ENCODE data around the gene ZSCAN16. TPM values are rescaled to one million over a fixed set of nuclear protein-coding genes. Genes with fewer than 3 reads are reported as not detected.
A peak's percentile ranks its signal among the peaks of the same experiment; 100 is the strongest.

ZSCAN16 gene
- total and polyA plus RNA-seq, 2 of the 13 experiments (the other 11 are each of a cell fraction or from before 2014, with no cell fraction given), result 5.7 to 12.7 TPM

DNA sequence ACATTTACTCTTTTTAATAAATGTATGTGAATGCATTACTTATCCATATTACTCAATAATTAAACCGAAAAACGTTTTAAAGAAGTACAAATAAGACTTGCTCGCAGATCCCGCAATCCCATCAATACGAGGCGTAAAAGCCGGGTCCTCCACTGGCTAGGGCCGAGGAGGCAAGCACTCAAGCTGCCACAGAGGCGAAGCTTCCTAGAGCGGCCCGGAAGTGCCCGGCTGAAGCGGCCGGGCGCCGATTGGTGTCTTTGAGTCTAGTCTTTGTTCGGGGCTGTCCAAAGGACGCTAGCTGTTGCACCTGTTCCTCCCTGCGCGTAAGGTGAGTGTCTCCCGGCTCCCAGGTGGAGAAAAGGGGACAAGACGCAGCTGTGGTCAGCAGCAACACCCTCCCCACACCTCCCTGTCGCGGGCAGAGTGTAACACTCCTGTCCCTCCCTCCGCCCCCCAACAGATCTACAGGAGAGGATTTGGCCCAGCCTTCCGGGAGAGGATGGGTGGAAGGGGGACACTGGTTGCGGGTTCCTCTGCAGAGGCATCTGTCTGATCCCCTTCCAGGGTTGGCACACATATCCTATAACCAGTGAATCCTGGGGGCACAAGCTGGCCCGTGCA is at the start of gene ZSCAN16 (continued):
- TF ChIP-seq, protein P1, sequence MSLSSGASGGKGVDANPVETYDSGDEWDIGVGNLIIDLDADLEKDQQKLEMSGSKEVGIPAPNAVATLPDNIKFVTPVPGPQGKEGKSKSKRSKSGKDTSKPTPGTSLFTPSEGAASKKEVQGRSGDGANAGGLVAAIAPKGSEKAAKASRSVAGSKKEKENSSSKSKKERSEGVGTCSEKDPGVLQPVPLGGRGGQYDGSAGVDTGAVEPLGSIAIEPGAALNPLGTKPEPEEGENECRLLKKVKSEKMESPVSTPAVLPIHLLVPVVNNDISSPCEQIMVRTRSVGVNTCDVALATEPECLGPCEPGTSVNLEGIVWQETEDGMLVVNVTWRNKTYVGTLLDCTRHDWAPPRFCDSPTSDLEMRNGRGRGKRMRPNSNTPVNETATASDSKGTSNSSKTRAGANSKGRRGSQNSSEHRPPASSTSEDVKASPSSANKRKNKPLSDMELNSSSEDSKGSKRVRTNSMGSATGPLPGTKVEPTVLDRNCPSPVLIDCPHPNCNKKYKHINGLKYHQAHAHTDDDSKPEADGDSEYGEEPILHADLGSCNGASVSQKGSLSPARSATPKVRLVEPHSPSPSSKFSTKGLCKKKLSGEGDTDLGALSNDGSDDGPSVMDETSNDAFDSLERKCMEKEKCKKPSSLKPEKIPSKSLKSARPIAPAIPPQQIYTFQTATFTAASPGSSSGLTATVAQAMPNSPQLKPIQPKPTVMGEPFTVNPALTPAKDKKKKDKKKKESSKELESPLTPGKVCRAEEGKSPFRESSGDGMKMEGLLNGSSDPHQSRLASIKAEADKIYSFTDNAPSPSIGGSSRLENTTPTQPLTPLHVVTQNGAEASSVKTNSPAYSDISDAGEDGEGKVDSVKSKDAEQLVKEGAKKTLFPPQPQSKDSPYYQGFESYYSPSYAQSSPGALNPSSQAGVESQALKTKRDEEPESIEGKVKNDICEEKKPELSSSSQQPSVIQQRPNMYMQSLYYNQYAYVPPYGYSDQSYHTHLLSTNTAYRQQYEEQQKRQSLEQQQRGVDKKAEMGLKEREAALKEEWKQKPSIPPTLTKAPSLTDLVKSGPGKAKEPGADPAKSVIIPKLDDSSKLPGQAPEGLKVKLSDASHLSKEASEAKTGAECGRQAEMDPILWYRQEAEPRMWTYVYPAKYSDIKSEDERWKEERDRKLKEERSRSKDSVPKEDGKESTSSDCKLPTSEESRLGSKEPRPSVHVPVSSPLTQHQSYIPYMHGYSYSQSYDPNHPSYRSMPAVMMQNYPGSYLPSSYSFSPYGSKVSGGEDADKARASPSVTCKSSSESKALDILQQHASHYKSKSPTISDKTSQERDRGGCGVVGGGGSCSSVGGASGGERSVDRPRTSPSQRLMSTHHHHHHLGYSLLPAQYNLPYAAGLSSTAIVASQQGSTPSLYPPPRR (CRISPR knock-in tag; IDR thresholded peaks at IDR 0.05; ENCODE audit: borderline replicate concordance), result no peak; the same call in 1 of the 2 replicates
- peak; percentile 96; the same call in 1 of the 2 replicates for TF ChIP-seq ZNF713 (CRISPR knock-in tag; IDR thresholded peaks at IDR 0.05)
- TF ChIP-seq THYN1 (CRISPR knock-in tag; IDR thresholded peaks at IDR 0.05; ENCODE audit: borderline replicate concordance, low read depth), result no peak
- TF ChIP-seq, protein P2, sequence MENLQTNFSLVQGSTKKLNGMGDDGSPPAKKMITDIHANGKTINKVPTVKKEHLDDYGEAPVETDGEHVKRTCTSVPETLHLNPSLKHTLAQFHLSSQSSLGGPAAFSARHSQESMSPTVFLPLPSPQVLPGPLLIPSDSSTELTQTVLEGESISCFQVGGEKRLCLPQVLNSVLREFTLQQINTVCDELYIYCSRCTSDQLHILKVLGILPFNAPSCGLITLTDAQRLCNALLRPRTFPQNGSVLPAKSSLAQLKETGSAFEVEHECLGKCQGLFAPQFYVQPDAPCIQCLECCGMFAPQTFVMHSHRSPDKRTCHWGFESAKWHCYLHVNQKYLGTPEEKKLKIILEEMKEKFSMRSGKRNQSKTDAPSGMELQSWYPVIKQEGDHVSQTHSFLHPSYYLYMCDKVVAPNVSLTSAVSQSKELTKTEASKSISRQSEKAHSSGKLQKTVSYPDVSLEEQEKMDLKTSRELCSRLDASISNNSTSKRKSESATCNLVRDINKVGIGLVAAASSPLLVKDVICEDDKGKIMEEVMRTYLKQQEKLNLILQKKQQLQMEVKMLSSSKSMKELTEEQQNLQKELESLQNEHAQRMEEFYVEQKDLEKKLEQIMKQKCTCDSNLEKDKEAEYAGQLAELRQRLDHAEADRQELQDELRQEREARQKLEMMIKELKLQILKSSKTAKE (CRISPR knock-in tag; IDR thresholded peaks at IDR 0.05; ENCODE audit: borderline replicate concordance), result no peak; the same call in 1 of the 2 replicates
- TF ChIP-seq ZUFSP (CRISPR knock-in tag; IDR thresholded peaks at IDR 0.05; ENCODE audit: borderline replicate concordance), result no peak
- peak; percentile 78; the same call in 1 of the 2 replicates for TF ChIP-seq PITX1 (CRISPR knock-in tag; IDR thresholded peaks at IDR 0.05)
- TF ChIP-seq, protein P3, sequence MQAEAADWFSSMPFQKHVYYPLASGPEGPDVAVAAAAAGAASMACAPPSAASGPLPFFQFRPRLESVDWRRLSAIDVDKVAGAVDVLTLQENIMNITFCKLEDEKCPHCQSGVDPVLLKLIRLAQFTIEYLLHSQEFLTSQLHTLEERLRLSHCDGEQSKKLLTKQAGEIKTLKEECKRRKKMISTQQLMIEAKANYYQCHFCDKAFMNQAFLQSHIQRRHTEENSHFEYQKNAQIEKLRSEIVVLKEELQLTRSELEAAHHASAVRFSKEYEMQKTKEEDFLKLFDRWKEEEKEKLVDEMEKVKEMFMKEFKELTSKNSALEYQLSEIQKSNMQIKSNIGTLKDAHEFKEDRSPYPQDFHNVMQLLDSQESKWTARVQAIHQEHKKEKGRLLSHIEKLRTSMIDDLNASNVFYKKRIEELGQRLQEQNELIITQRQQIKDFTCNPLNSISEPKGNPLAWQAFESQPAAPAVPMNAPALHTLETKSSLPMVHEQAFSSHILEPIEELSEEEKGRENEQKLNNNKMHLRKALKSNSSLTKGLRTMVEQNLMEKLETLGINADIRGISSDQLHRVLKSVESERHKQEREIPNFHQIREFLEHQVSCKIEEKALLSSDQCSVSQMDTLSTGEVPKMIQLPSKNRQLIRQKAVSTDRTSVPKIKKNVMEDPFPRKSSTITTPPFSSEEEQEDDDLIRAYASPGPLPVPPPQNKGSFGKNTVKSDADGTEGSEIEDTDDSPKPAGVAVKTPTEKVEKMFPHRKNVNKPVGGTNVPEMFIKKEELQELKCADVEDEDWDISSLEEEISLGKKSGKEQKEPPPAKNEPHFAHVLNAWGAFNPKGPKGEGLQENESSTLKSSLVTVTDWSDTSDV (CRISPR knock-in tag; IDR thresholded peaks at IDR 0.05), result no peak
- no peak for TF ChIP-seq ZNF326 (CRISPR knock-in tag; IDR thresholded peaks at IDR 0.05; ENCODE audit: borderline replicate concordance)
- TF ChIP-seq NFE2L1 (CRISPR knock-in tag; IDR thresholded peaks at IDR 0.05; ENCODE audit: borderline replicate concordance), result peak; percentile 66; the same call in 1 of the 2 replicates
- no peak; the same call in 1 of the 2 replicates for TF ChIP-seq ZNF367 (CRISPR knock-in tag; IDR thresholded peaks at IDR 0.05; ENCODE audit: borderline replicate concordance)
- TF ChIP-seq ZNF317 (CRISPR knock-in tag; IDR thresholded peaks at IDR 0.05), result peak; percentile 59; the same call in 1 of the 2 replicates
- TF ChIP-seq ZNF136 (CRISPR knock-in tag; IDR thresholded peaks at IDR 0.05; ENCODE audit: low read depth), result peak; percentile 98
- TF ChIP-seq, protein P4, sequence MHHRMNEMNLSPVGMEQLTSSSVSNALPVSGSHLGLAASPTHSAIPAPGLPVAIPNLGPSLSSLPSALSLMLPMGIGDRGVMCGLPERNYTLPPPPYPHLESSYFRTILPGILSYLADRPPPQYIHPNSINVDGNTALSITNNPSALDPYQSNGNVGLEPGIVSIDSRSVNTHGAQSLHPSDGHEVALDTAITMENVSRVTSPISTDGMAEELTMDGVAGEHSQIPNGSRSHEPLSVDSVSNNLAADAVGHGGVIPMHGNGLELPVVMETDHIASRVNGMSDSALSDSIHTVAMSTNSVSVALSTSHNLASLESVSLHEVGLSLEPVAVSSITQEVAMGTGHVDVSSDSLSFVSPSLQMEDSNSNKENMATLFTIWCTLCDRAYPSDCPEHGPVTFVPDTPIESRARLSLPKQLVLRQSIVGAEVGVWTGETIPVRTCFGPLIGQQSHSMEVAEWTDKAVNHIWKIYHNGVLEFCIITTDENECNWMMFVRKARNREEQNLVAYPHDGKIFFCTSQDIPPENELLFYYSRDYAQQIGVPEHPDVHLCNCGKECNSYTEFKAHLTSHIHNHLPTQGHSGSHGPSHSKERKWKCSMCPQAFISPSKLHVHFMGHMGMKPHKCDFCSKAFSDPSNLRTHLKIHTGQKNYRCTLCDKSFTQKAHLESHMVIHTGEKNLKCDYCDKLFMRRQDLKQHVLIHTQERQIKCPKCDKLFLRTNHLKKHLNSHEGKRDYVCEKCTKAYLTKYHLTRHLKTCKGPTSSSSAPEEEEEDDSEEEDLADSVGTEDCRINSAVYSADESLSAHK (CRISPR knock-in tag; IDR thresholded peaks at IDR 0.05; ENCODE audit: borderline replicate concordance), result no peak
